Right lobe of liver (tissue), 4 donors: ENCODE measurements around the gene FTO.

Source experiments
- CTCF ChIP-seq, 4 donors: fragments of 200-600 bp in 3 of 4; fragments of 450-650 bp in 1 of 4; IDR thresholded peaks; one replicate each; pipeline versions ENCODE4 v1.5.1 to v1.8.0; 2016 to 2022; ENCODE audit warnings: antibody characterized with exemption in 4 of 4, mild to moderate bottlenecking in 2 of 4
- POLR2A ChIP-seq: fragments of 450-650 bp; IDR thresholded peaks from one replicate; pipeline ENCODE4 v1.6.1; 2017; ENCODE audit warnings: antibody characterized with exemption, mild to moderate bottlenecking
- donor health status: DM: no; HTN: no; CAD: no.
- donor health status: DM: no; HTN: no; CAD: no.
- donor health status: DM: no; HTN: yes; CAD: no.

- no peak for TF ChIP-seq CTCF (IDR thresholded peaks at IDR 0.05)
- no peak for TF ChIP-seq POLR2A
Measured at GRCh38 chr16:53958341-53958880, 254.5 kb downstream of the FTO start.
